ENCODE results near the gene CLPSL2. TPM values are rescaled to one million over a fixed set of nuclear protein-coding genes. Genes with fewer than 3 reads are reported as not detected.
A peak's percentile ranks its signal among the peaks of the same experiment; 100 is the strongest.

The CLPSL2 gene
- total RNA-seq, 3 donors from 2014 or later, result not detected

- Histone ChIP-seq H3K36me3 (ENCODE audit: low read depth) (no peaks in the 10 kb centered on the region), H3K4me1 (ENCODE audit: low read depth) (peaks cover 37% of the 10 kb centered on the region), H3K4me3 (no peak overlapping the region), H3K9me3 (no peaks in the 10 kb centered on the region)
- peak; percentile 50 to 69 (median 57) for DNase-seq
- ATAC-seq, result no peak
- TF ChIP-seq CTCF (IDR thresholded peaks at IDR 0.05), result no peak
- intact Hi-C loops (cut with DNase I, micrococcal nuclease), result loop anchor here (5.0 kb wide), 3 partner anchors 48 to 213 kb away; partner anchors contain the start of gene FKBP5 (in 1 of the 2)
These were observed 40.9 kb upstream of the CLPSL2 start for GRCh38 chr6:35735452-35735851.

GRCh38 chr6:35736253-35736894, 40.0 kb upstream of the CLPSL2 start:
- ATAC-seq, result peak; percentile 37
- Histone ChIP-seq H3K9me3 (no peaks in the 10 kb centered on the region), H3K4me1 (ENCODE audit: low read depth) (peaks cover 28% of the 10 kb centered on the region), H3K4me3 (no peak overlapping the region), H3K36me3 (ENCODE audit: low read depth) (no peaks in the 10 kb centered on the region)
- intact Hi-C loops (cut with DNase I, micrococcal nuclease), result loop anchor here (2.0 to 5.0 kb wide), 4 partner anchors 49 to 214 kb away; partner anchors contain the start of gene FKBP5 (in 1 of the 2)
- peak; percentile 71 to 90 (median 85) for DNase-seq
- TF ChIP-seq CTCF (IDR thresholded peaks at IDR 0.05), result peak; percentile 87

DNA sequence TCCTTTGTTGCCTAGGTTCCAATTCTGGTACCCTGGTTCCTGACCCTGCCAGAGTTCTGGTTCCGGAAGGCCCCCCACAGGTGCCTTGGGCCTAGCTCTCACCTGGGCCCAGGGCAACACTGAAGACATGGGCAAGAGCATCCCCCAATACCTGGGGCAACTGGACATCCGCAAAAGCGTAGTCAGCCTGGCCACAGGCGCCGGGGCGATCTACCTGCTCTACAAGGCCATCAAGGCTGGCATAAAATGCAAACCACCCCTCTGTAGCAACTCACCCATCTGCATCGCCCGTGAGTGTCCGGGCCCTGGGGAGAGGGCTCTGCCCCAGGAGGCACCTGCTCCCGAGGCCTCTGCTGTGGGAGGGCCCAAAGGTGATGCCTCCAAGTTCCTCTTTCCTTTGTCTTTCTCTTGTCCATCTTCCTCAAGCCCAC, 39.4 kb upstream of the CLPSL2 start, which contains the start of gene ARMC12:
Gene ARMC12 (plus strand): TSS at position 51 of the 431 bp plus-strand sequence. CDS start 77 bp downstream, at position 128.
- intact Hi-C loops (cut with DNase I, micrococcal nuclease), result loop anchor here (2.0 to 5.0 kb wide), 4 partner anchors 50 to 215 kb away; partner anchors contain the start of gene FKBP5 (in 1 of the 2)
- H3K4me1 ChIP-seq (ENCODE audit: low read depth), result peaks cover 27% of the 10 kb centered on the region
- H3K4me3 ChIP-seq, result no peak within 1 kb of the TSS
- ATAC-seq, result no peak
- no peaks in the 10 kb centered on the region for H3K9me3 ChIP-seq
- H3K36me3 ChIP-seq (ENCODE audit: low read depth), result no peaks in the 10 kb centered on the region
- peak in 2 of 3 donors; percentile 36 to 58 for DNase-seq
- no peak for TF ChIP-seq CTCF (IDR thresholded peaks at IDR 0.05)

DNA sequence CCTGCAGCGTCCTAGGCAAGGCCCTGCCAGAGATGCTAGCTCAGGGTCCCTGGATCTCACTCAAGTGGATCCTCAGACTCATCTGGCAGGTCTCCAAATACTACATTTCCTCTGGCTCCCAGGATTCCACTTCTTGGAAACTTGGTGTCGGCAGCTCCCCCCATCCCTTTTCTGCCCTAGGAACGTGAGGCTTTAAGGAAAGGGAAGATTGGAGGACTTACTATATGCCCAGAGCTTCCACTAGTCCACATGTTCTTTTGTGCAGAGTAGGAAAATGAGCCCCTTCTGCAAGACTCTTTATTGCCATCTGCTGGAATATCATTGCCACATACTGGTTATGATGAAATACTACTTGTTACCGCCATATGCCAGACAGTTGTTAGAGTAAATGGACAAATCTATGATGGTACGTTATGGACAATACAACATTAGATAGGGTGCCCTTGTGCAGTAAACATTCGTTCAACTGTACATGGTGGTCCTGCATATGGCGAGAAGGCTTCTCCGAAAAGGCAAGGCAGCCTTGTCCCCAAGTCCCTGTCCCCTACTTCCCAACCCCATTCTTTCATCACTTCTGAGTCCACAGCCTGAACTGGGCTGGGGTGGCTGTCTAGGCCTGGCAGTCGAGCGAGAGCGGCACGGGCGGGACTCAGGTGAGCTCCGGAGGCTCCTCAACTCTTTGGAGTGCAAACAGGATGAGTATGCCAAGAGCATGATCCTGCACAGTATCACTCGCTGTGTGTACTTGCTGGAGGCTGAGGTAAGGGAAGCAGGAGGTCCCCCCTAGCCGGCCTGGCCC, 38.8 kb upstream of the CLPSL2 start:
- no peaks in the 10 kb centered on the region for H3K9me3 ChIP-seq
- DNase-seq (peak in 1 of 3 donors; percentile 37), ATAC-seq (peak; percentile 76)
- H3K4me1 ChIP-seq (ENCODE audit: low read depth), result peaks cover 22% of the 10 kb centered on the region
- no peaks in the 10 kb centered on the region for H3K36me3 ChIP-seq (ENCODE audit: low read depth)
- peak; percentile 83 for TF ChIP-seq CTCF (IDR thresholded peaks at IDR 0.05)
- H3K4me3 ChIP-seq, result no peak overlapping the region
- intact Hi-C loops (cut with DNase I, micrococcal nuclease), result loop anchor here (2.0 to 5.0 kb wide), 4 partner anchors 50 to 215 kb away; partner anchors contain the start of gene FKBP5 (in 1 of the 2)

GRCh38 chr6:35739645-35740524, 36.5 kb upstream of the CLPSL2 start:
- intact Hi-C loops (cut with DNase I, micrococcal nuclease), result loop anchor here (5.0 kb wide), 3 partner anchors 53 to 218 kb away; partner anchors contain the start of gene FKBP5 (in 1 of the 2)
- peaks cover 9% of the 10 kb centered on the region for H3K4me1 ChIP-seq (ENCODE audit: low read depth)
- DNase-seq (peak in 1 of 3 donors; percentile 13), ATAC-seq (peak; percentile 71)
- no peaks in the 10 kb centered on the region for H3K36me3 ChIP-seq (ENCODE audit: low read depth)
- H3K9me3 ChIP-seq, result no peaks in the 10 kb centered on the region
- no peak overlapping the region for H3K4me3 ChIP-seq
- TF ChIP-seq CTCF (IDR thresholded peaks at IDR 0.05), result no peak
